Ectodermal cell (in vitro differentiated cells): Measurements from ENCODE around the gene IL16.

Source experiments
- H3K27ac ChIP-seq: 2 replicates; pipeline ENCODE4 v1.7.0; 2013; ENCODE audit warnings: mild to moderate bottlenecking, low read depth, low read length; ENCODE audit not compliant: insufficient read depth, poor library complexity, severe bottlenecking
- H3K27me3 ChIP-seq: 2 replicates; pipeline ENCODE4 v1.7.0; 2013; ENCODE audit warnings: mild to moderate bottlenecking, low read length; ENCODE audit not compliant: insufficient read depth, control insufficient read depth, poor library complexity, severe bottlenecking
- H3K36me3 ChIP-seq: one replicate; pipeline ENCODE4 v1.7.0; 2013; ENCODE audit warnings: low read length; ENCODE audit not compliant: control insufficient read depth, insufficient read depth
- H3K4me1 ChIP-seq: one replicate; pipeline ENCODE4 v1.7.0; 2013; ENCODE audit warnings: low read length; ENCODE audit not compliant: control insufficient read depth, insufficient read depth
- H3K4me3 ChIP-seq: 2 replicates; pipeline ENCODE4 v1.7.0; 2013; ENCODE audit warnings: low read depth, low read length, control low read depth; ENCODE audit not compliant: insufficient read depth
- H3K9me3 ChIP-seq: 2 replicates; pipeline ENCODE4 v1.7.0; 2013; ENCODE audit warnings: mild to moderate bottlenecking, low read length, moderate library complexity; ENCODE audit not compliant: control insufficient read depth
- whole genome bisulfite sequencing, 2 experiments: methylation state at CpG; one replicate each; pipeline ENCODE4 v1.1.7; 2013; ENCODE audit warnings: missing lambda C conversion rate in 2 of 2; 5-methylcytosine and 5-hydroxymethylcytosine counted together

The IL16 gene

GRCh38 chr15:81332326-81332725, 135.6 kb downstream of the IL16 start:
- no peak overlapping the region for H3K4me3 ChIP-seq
- H3K4me1 ChIP-seq: no peaks in the 10 kb centered on the region
- H3K27me3 ChIP-seq: no peaks in the 10 kb centered on the region
- H3K27ac ChIP-seq: no peak overlapping the region
- H3K9me3 ChIP-seq: no peaks in the 10 kb centered on the region
- WGBS, 2 experiments: 93 to 96% methylated on average over 12 of the region's 12 CpGs
- H3K36me3 ChIP-seq: no peaks in the 10 kb centered on the region

GRCh38 chr15:81333363-81333762, 136.7 kb downstream of the IL16 start:
- H3K27me3 ChIP-seq: no peaks in the 10 kb centered on the region
- H3K36me3 ChIP-seq: no peaks in the 10 kb centered on the region
- H3K4me3 ChIP-seq: no peak overlapping the region
- H3K4me1 ChIP-seq: no peaks in the 10 kb centered on the region
- H3K27ac ChIP-seq: no peak overlapping the region
- no peaks in the 10 kb centered on the region for H3K9me3 ChIP-seq
- 90 to 98% methylated on average over 3 of the region's 3 CpGs for WGBS, 2 experiments

DNA sequence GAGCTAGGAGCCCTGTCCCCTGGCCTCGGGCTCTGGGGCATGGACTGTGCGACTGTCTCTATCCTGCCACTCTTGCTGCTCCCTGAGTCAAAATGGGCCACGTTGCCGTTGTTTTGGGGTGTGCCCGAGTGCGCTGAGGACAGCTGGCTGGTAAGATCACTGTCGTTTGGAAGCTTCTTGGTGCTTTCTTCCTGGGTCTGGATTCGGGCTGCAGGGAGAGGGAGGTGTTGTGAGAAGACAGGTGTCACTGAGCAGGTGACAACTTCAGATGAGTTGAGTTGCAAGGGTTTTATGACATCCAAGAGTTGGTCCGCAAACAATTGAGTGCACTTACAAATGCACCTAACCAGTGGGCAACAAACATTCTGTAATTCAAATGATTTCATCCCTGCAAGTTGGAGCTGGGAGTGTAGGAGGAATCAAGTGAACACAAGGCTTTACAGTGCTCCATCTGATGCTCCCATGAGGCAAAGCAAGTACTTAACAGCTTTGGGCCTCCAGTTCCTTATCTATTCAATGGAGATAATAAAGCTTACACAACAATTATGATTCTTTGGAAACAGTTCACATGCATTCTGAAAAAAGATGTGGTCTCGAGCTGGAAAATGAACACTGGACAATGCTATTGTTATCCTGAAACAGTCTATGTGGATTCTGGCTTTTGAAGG, 138.2 kb downstream of the IL16 start:
- 92 to 93% methylated on average over 10 of the region's 10 CpGs for WGBS, 2 experiments
- H3K4me1 ChIP-seq: no peaks in the 10 kb centered on the region
- H3K27me3 ChIP-seq: no peaks in the 10 kb centered on the region
- H3K9me3 ChIP-seq: no peaks in the 10 kb centered on the region
- no peaks in the 10 kb centered on the region for H3K36me3 ChIP-seq
- H3K4me3 ChIP-seq: no peak overlapping the region
- no peak overlapping the region for H3K27ac ChIP-seq

GRCh38 chr15:81335631-81336030, 139.0 kb downstream of the IL16 start:
- no peak overlapping the region for H3K4me3 ChIP-seq
- no peak overlapping the region for H3K27ac ChIP-seq
- no peaks in the 10 kb centered on the region for H3K36me3 ChIP-seq
- no peaks in the 10 kb centered on the region for H3K27me3 ChIP-seq
- H3K9me3 ChIP-seq: no peaks in the 10 kb centered on the region
- H3K4me1 ChIP-seq: no peaks in the 10 kb centered on the region
- 83 to 95% methylated on average over 4 of the region's 4 CpGs for WGBS, 2 experiments

DNA sequence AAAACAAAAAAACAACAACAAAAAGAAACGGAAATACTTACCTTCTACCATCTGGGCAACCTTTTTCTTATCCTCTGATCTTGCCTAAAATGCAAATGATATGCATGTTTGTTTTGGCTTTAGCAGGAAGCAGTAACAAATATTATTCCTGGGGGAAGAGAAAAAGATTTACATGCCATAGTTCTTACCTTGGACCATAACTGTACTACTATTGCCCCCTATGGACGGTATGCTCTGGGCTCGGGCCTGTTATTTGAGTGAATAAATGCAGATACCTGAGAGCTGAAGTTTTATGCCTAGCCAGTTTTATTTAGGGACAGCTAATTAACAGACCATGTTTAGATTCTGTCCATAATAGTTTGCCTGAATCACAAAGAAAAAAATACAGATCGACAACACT, 139.9 kb downstream of the IL16 start:
- H3K36me3 ChIP-seq: no peaks in the 10 kb centered on the region
- WGBS, 2 experiments: 93 to 94% methylated on average over 4 of the region's 4 CpGs
- no peaks in the 10 kb centered on the region for H3K4me1 ChIP-seq
- H3K27ac ChIP-seq: no peak overlapping the region
- no peak overlapping the region for H3K4me3 ChIP-seq
- no peaks in the 10 kb centered on the region for H3K27me3 ChIP-seq
- no peaks in the 10 kb centered on the region for H3K9me3 ChIP-seq

GRCh38 chr15:81337241-81337640, 140.6 kb downstream of the IL16 start:
- H3K4me1 ChIP-seq: no peaks in the 10 kb centered on the region
- no peak overlapping the region for H3K27ac ChIP-seq
- no peaks in the 10 kb centered on the region for H3K36me3 ChIP-seq
- H3K9me3 ChIP-seq: no peaks in the 10 kb centered on the region
- WGBS, 2 experiments: 86 to 88% methylated on average over 3 of the region's 3 CpGs
- no peak overlapping the region for H3K4me3 ChIP-seq
- no peaks in the 10 kb centered on the region for H3K27me3 ChIP-seq

- Histone ChIP-seq H3K27me3 (no peaks in the 10 kb centered on the region), H3K9me3 (no peaks in the 10 kb centered on the region), H3K4me1 (no peaks in the 10 kb centered on the region), H3K36me3 (no peaks in the 10 kb centered on the region), H3K4me3 (no peak overlapping the region), H3K27ac (no peak overlapping the region)
- 91 to 94% methylated on average over 9 of the region's 9 CpGs for WGBS, 2 experiments
These were observed 141.1 kb downstream of the IL16 start for GRCh38 chr15:81337713-81338157.

GRCh38 chr15:81338170-81339007, 141.7 kb downstream of the IL16 start:
- H3K4me3 ChIP-seq: no peak overlapping the region
- H3K9me3 ChIP-seq: no peaks in the 10 kb centered on the region
- H3K36me3 ChIP-seq: no peaks in the 10 kb centered on the region
- H3K27me3 ChIP-seq: no peaks in the 10 kb centered on the region
- no peak overlapping the region for H3K27ac ChIP-seq
- WGBS, 2 experiments: 92% methylated on average over 8 of the region's 8 CpGs
- H3K4me1 ChIP-seq: no peaks in the 10 kb centered on the region

GRCh38 chr15:81339321-81339720, 142.6 kb downstream of the IL16 start:
- Histone ChIP-seq H3K27ac (no peak overlapping the region), H3K36me3 (no peaks in the 10 kb centered on the region)
- WGBS, 2 experiments: 92 to 94% methylated on average over 5 of the region's 5 CpGs

GRCh38 chr15:81339851-81340250, 143.2 kb downstream of the IL16 start:
- WGBS, 2 experiments: 83 to 85% methylated on average over 4 of the region's 4 CpGs
- no peak overlapping the region for H3K27ac ChIP-seq
- no peaks in the 10 kb centered on the region for H3K36me3 ChIP-seq
- H3K4me3 ChIP-seq: no peak overlapping the region
- H3K9me3 ChIP-seq: no peaks in the 10 kb centered on the region
- H3K4me1 ChIP-seq: no peaks in the 10 kb centered on the region
- H3K27me3 ChIP-seq: no peaks in the 10 kb centered on the region

More at GRCh38 chr15:81339321-81339720, 142.6 kb downstream of the IL16 start:
- Histone ChIP-seq H3K4me3 (no peak overlapping the region), H3K4me1 (no peaks in the 10 kb centered on the region), H3K9me3 (no peaks in the 10 kb centered on the region), H3K27me3 (no peaks in the 10 kb centered on the region)
